Fibroblast of skin of left biceps (primary cell): ENCODE results near the gene ENO1.

ENCODE experiments used
- DNase-seq, 2 experiments: peaks; one replicate each; pipeline ENCODE4 v3.0.0-alpha.2; 2013; ENCODE audit warnings: low read depth in 2 of 2

ENO1 gene

DNA sequence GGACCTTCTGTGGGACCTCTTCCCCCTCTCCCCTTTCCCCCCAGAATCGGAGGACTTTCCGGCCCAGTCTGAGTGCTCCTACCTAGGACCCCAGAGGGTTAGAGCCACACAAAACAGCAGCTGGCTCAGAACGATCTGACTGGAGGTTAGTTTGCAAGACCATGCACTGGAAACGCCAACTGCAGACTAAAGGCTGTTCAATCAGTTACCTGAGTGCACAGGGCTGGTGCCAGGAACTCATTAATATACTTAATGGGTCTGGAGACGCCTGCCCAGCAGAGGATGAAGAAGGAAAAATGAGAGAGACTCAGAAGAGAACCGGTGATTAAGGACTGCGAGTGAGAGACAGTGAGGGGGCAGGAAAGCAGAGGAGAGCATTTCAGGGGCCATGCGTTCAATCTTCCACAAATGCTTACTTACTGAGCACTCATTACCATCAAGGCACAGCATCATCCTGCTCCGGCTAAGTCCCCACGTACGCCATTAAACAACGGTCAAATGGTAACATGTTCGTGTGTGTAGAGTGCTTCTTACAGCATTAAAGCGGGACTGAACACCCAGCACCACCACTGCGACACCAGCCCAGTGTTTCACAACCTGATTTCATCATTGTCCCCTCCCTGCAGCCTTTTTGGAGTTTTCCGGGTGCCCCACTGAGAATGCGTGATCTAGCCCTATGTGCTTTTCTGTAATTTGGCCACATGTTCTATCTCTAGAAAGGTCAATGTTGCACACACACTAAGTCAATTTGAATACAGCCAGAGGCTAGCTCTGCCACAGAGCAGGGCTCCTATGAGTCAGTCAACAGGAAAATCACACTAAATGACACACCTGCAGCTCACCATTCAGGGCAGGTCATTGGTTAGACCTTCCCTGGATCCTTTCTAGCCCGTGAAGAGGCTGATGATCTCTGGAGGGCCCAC lies 7.6 kb downstream of the ENO1 start:
- no peak for DNase-seq

DNA sequence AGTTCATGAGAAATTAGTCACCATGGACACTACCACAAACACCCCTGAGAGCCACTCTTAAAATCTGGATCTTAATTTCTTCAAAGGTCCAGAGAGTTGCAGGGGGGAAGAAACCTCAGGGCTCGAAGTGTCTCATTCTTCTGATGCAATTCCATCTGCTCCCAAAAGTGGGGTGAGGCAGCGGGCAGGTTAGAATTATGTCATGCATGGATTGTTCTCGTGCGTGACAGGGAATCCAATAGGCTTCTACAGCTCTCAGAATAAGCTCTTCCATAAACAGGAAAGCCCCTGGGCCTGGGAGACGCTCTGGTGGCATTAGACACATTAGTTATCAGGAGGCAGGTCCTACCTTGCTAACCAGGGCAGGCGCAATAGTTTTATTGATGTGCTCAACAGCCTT lies 8.4 kb downstream of the ENO1 start:
- no peak for DNase-seq

DNA sequence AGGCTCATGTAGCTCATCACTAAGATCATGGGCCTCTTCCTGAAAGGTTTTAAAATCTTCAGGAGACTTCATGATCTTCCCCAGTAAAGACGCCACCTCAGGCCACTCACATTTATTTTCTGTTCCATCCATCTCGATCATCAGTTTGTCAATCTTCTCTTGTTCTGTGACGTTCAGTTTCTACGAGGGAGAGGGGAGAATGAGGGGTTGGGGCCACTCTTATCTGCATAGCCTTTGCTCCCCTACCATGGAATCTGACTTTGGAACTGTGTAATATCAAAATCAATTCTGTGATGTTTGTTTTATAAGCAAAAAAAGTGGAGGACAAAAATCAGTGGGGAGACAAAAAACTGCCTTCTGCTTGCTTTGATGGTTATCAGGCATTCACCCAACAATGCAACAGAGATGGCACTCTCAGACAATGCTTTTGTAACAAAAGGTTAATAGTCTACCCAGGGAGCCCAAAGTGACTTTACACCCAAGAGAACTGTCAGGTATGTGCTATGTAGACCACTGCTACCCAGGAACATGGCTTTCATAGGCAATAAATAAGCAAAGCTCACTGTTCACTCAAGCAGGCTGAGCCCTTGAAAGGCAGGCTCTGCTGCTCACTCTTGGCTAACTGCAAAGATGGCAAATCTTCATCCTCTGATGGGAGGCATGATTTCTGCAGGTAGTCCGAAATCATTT lies 10.5 kb downstream of the ENO1 start:
- no peak for DNase-seq

DNA sequence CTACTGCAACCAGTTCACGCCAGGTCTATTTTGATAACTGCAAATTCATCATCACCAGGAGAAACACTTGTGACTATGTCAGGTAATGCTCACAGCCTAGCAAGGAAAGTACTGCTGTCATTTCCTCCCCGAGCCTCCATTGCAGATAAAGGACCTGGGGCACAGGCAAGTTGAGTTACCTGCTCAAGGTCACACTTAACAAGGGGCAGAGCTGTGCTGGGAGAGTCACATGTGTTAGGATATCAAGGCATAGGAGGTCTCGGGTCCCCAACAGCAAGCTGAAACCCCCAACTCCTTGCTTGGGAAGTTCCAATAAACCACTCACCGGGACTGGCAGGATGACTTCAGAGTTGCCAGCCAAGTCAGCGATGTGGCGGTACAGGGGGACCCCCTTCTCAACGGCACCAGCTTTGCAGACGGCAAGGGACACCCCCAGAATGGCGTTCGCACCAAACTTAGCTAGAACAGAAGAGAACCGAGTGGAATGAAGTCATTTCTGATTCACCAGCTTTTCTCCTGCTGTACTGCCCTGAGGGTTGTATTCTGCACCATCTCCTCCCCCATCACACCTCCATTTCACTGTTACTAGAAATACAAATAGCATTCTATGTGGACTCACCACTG lies 11.6 kb downstream of the ENO1 start:
- no peak for DNase-seq

DNA sequence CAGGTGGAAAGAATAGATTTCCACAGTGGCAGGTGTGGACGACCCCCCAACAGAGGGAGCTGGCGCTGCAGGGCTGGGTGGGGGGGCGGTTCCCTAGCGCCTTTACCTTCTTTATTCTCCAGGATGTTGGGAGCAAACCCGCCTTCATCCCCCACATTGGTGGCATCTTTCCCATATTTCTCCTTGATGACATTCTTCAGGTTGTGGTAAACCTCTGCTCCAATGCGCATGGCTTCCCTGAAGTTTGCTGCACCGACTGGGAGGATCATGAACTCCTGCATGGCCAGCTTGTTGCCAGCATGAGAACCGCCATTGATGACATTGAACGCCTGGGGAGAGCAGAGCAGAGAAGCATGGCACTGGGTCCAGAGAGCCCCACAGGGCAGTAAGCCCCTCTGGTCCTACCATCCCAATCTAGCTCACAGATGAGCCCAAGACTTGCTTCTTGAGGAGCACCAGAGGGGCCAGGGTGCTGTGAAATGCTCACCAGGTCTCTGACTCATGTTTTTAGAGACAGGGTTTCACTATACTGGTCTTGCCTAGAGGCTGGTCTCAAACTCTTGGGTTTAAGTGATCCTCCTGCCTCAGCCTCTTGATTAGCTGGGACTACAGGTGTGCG lies 12.2 kb downstream of the ENO1 start:
- DNase-seq, result no peak

DNA sequence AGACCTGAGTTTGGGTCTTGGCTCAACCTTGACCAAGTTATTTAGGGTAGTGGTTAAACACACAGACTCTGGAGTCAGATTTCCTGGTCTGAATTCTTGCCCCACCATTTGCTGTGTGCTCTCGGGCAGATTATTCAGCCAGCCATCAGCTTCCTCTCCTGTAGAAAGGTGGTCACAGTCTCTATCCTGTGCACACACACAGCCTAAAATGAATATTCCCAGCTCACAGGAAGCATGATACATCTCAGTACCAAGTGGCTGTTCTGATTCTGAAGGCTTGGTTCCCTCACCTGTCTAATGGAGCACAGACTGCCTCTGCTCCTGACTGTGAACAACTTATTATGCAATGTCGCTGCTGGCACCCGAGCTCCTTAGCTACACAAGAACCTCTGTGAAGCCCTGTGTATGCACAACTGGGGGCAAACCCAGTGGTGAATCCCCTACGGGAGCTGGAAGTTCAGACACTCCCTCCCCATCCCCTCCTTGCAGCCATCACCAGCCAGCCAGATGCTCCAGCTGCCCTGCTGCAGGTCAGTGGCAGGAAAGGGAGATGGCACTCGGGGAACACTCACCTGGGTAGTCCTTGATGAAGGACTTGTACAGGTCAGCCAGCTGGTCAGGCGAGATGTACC lies 13.7 kb downstream of the ENO1 start:
- DNase-seq, result no peak

DNA sequence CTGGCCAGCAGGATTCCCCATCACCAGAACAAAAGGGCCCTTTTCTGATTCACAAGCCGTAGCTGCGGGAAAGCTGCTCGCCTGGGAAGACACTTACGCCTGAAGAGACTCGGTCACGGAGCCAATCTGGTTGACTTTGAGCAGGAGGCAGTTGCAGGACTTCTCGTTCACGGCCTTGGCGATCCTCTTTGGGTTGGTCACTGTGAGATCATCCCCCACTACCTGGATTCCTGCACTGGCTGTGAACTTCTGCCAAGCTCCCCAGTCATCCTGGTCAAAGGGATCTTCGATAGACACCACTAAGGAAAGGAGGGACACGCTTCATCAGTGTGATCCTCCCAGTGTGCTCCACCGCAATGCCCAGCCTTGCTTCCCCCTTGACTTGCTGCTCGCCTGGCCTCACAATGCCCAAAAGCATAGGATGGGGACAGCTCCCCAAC lies 14.7 kb downstream of the ENO1 start:
- DNase-seq, result no peak

DNA sequence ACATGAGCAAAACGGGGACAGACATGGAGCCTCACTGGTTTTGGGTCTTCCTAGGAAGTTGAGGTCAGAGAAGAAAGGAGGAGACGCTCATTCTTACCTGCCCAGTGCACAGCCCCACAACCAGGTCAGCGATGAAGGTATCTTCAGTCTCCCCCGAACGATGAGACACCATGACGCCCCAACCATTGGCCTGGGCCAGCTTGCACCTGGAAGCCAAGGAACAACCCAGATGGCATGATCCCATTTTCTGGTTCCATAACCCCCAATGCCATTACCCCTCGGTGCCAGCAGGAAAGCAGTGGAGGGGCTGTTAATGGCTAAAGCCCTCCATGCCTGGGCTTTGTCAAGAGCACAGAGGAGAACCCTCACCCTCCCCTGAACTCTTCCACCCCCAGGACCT lies 15.3 kb downstream of the ENO1 start:
- DNase-seq, result no peak

DNA sequence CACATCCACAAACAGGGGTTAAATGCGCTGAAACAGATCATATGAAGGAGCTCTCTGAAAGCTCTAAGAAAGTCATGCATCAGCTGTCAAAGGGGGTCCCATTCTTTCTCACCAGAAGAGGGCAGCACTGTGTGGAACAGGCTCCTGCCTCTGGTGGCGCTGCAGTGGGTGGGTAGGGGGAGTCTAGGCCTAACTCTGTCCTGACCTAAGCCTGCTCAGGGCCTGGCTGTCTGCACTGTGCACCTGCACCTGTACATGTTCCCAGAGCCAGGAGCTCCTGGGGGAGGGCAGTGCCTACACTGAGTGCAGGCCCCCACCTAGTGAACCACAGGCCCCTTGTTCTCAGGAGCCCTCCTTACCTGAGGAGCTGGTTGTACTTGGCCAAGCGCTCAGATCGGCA lies 16.0 kb downstream of the ENO1 start:
- no peak for DNase-seq

DNA sequence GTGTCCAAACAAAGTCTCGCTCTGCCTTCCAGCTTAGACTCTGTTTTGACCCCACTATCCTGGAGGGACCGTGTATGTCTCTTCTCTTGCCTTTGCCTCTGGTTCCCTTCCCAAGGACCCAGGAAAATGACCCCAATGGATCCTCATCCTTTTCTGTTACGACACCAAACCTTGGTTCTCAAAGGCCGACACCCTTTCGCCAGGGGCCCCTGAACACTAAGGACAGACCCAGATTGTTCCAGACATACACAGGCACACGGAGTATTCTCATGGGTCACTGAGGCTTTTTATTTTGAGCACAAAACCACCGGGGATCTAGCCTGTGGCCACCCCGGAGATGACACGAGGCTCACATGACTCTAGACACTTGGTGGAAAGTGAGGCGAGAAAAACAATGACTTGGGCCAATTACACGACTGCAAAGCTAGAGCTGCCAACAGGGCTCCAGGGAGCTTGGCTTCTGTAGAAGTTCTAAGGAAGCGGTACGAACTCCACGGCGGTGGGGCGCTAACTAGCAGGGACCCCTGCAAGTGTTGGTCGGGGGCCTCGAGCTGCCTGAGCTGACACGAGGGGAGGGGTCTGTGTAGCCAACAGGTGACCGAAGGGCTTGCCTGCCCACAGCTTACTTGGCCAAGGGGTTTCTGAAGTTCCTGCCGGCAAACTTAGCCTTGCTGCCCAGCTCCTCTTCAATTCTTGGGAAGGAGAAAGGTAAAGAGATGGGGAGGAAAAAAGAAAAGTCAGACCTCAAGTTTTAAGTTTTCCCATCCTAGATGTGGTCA lies 17.6 kb downstream of the ENO1 start:
- no peak for DNase-seq

DNA sequence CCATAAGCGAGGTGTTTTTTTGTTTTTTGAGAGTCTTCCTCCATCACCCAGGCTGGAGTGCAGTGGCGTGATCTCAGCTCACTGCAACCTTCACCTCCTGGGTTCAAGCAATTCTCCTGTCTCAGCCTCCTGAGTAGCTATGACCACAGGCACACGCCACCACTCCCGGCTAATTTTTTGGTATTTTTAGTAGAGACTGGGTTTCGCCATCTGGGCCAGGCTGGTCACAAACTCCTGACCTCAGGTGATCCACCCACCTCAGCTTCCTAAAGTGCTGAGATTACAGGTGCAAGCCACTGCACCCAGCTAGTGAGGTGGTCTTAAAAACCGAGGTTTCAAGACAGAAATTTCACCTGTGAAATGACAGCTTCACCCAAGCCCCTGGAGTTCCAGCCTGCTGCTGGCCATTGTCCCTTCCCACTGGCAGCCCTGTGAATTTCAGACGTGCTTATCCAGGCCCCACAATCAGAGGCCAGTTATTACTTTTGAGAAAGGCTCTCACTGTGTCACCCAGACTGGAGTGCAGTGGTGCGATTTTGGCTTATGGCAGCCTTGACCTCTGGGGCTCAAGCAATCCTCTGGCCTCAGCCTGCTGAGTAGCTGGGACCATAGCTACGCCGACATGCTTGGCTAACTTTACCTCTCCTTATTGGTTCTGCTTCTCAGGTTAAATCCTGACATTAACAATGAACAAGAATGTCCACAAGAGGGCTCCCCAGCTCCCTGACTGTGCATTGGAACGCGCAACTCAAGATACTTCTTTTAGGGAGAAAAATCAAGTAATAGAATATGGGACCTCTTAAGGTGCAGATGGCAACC lies 19.4 kb downstream of the ENO1 start:
- no peak for DNase-seq

DNA sequence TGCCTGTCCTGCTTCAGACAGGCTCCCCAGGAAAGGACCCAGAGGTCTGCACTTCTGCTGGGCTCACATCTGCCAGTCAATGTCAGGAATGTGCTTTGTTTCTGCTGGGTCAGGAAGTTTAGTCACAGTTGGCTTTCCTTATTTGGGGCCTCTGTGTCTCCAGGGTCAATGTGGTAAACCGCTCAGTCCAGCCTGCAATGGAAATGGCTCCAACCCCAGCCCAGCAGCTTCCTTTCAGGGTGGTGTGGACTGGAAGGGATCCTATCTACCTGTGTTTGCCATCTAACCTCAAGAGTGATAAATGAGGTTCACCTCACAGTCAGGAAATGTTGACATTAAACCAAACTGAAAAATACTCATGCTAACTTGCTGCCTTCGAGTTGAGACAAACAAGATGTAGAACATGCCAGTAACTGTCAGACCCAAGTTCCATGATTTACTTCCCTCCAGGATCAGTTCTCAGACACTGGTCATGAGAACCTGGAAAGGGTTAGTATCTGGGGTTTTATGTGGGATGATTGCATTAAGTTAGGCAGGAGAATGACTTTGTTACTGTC lies 20.3 kb downstream of the ENO1 start:
- DNase-seq, result no peak

DNA sequence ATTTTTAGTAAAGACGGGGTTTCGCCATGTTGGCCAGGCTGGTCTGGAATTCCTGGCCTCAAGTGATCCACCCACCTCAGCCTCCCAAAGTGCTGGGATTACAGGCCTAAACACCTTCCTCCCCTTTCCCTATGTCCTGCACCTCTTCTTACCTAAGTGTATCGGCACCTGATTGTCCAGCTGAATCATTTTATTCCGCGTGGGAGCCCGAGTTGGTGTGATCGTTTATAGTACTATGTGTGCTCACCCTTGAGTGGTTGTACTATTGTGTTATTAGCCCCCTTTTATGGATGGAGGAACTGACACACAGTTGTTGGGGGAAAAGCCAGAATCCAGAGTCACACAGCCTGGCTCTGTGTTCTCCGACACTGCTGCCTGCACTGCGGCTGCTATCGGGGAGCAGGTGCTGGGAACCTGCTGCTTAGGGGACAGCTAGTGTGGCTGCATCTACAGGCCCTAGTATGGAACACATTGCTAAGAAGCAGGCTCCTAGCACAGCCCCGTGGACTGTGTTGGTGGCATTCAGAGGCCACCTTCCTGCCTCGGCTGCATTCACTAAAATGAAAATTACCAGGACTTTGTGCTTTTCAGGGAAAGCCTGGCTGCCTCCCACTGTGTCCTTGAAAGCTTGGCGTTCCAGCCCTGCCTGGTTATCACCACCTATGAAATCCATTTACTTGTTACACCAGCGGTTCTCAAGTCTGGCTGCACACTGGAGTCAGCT lies 21.6 kb downstream of the ENO1 start:
- DNase-seq, result no peak

DNA sequence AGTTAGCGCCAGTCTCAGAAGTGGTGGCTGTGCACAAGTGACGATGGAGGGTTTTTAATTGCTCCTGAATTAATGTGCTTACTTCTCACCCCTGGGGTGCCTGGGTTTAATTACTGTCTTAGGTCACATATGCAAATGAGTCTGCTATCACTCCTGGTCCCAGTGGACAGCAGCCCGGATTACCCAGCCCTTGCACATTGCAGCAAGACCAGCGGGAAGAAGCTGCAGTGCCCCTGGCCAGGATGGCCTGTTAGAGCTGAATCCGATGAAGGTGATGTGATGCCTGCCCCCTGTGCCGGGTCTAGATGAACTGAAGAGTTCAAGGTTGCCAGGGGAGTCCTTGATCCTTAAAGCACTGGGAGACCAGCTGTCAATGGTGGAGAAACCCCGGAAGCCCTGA lies 24.2 kb downstream of the ENO1 start:
- no peak for DNase-seq

DNA sequence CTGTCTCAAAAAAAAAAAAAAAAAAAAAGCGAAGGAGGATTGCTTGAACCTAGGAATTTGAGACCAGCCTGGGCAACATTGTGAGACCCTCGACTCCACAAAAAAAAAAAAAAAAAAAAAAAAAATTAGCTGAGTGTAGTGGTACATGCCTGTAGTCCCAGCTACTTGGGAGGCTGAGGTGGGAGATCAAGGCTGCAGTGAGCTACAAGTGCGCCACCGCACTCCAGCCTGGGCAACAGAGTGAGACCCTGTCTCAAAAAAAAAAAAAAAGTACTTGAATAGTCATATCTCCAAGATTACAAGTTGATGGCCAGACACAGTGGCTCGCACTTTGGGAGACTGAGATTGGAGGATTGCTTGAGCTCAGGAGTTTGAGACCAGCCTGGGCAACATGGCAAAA lies 27.4 kb downstream of the ENO1 start:
- DNase-seq, result no peak

DNA sequence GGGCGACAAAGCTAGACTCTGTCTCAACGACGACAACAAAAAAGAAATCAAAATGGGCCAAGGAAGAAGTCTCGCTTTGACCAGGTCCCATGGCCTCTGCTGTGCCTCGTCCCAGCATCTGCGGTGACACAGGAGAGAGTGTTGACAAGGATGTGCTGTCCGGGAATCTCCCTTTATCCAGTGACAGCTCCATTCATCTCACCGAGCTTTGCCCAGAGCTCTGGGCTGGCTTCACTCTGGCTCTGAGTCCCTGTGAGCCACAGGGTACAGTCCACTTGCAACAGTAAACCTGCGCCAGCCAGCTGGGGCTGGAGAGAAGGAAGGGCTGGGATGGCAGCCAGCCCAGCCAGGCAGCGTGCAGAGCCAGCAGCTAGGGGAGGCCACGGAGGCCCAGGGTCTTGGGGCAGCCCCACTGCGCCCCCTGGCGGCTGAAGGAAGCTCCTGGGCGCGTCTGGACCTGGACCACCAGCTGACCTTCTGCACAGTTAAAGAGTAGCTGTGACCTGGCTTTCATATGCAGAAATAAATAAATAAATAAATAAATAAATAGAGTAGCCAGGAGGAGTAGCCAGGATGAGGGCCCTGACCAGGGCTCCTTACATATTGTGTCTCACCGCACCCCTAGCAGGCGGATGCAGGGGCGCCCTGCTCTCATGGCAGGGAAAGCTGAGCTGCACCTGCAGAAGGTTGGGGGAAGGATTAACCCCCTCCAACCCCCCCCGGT lies 29.7 kb downstream of the ENO1 start:
- DNase-seq, result peak; percentile 61 to 63

DNA sequence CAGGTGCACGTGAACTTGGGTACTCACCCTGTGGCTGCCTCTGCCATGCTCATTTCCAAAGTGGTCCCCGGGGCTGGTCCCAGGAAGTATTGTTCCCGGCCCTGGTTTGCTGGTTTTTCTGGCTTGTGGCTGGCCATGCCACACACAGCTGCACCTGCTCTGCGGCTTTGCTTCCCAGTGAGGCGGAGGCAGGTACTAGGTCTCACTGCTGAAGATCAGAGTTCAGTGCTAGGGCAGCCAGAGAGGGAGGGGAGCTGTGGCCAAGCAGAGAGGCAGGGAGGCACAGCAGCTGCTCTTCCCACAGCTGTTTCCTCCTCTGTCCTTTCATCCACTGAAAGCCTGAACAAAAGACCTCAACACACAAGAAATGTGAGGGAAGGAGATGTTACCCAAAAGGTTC lies 30.5 kb downstream of the ENO1 start:
- DNase-seq, result no peak

DNA sequence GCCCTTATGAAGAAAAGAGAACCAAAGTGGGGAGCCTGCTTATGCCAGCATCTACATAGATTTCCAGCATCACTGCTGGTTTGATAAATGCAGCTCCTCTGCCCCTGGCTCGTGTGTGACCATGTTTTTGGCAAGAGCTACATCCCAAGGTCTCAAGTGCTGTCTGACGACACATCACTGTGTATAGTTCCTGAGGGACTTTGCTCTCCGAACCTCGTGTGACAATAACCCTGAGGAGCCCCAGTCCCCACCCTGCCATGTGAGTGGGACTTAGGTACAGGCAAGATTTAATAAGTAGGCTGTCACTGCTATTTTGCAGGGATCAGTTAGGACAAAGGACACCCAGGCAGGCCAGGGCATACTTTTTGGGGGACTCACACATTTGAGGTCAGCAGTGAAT lies 32.2 kb downstream of the ENO1 start:
- no peak for DNase-seq
